Fibroblast of pulmonary artery (primary cell): ENCODE data around the gene SMPD1.

Experiments used
- DNase-seq: peaks from one replicate; pipeline ENCODE4 v3.0.0-alpha.2; 2010; ENCODE audit warnings: low read depth
- H3K4me3 ChIP-seq: replicated peaks from 2 replicates; pipeline ENCODE4 v1.5.1; 2011; ENCODE audit warnings: low read depth, mild to moderate bottlenecking, control low read depth, low read length, moderate library complexity
- TF ChIP-seq, protein P1 (sequence below): IDR thresholded peaks from 2 replicates; pipeline ENCODE4 v1.5.1; 2011; ENCODE audit warnings: mild to moderate bottlenecking, control low read depth, low read length, inconsistent platforms; ENCODE audit errors: missing control alignments

SMPD1 gene

DNA sequence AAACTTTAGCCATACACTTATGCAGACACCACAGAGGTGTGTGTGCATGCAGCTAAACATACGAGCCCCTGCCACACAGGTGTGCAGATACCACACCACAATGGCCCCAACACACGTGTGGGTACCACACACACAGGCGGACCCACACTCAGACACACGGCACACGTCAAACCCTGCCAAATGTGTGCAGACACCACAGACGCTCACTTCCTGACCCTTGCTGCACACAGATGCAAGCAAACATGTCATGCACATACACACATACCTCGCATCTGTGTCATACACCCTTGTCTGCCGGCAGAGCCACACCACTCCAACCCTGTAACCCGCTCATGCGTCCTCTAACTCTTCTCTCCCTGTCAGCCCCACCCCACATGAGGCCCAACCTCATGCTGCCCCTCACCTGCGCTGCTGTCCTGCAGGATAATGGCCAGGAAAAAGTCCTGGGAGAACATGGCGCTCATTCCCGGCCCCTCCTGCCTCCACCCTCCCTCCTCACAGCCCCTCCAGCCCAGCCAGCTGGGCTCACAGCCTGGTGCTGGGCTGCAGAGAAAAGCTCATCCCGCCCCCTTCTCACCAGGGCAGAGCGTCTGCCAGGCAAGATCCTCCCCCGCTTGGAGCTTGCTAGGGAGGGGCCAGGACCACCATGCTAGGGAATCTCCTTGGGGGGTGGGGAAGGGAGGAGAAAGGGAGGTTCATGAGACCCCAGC, 14.2 kb downstream of the SMPD1 start:
- TF ChIP-seq, protein P1, sequence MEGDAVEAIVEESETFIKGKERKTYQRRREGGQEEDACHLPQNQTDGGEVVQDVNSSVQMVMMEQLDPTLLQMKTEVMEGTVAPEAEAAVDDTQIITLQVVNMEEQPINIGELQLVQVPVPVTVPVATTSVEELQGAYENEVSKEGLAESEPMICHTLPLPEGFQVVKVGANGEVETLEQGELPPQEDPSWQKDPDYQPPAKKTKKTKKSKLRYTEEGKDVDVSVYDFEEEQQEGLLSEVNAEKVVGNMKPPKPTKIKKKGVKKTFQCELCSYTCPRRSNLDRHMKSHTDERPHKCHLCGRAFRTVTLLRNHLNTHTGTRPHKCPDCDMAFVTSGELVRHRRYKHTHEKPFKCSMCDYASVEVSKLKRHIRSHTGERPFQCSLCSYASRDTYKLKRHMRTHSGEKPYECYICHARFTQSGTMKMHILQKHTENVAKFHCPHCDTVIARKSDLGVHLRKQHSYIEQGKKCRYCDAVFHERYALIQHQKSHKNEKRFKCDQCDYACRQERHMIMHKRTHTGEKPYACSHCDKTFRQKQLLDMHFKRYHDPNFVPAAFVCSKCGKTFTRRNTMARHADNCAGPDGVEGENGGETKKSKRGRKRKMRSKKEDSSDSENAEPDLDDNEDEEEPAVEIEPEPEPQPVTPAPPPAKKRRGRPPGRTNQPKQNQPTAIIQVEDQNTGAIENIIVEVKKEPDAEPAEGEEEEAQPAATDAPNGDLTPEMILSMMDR, result no peak
- DNase-seq, result no peak
- no peak overlapping the region for H3K4me3 ChIP-seq

DNA sequence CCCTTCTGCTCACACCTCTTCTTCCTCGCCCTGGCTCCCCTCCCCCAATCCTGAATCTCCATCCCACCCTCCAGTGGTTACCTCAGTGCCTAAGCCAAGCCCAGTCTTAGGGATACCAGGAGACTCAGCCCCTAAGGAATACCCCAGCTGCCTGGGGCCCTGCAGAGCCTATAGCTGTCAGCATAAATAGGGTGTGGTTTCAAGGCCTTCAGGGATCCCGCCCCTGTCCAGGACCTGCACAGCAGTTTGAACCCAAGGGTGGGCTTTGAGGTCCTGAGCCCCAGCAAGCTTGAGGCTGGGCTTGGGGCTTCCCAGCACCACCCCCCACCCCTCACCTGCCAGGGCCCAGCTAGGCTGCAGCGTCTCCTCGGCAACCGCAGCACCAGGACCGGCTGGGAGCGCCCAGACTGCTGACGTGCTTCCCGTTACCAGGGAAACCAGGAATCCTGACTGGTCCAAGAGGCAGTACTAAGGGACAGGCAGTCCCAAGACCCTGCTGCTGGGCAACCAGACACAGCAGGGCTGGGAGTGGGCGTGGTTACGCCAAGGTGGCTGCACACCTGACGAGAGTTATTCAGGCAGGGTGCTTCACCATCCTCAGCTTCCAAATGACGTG, 14.9 kb downstream of the SMPD1 start:
- H3K4me3 ChIP-seq, result no peak overlapping the region
- DNase-seq, result peak; percentile 18

DNA sequence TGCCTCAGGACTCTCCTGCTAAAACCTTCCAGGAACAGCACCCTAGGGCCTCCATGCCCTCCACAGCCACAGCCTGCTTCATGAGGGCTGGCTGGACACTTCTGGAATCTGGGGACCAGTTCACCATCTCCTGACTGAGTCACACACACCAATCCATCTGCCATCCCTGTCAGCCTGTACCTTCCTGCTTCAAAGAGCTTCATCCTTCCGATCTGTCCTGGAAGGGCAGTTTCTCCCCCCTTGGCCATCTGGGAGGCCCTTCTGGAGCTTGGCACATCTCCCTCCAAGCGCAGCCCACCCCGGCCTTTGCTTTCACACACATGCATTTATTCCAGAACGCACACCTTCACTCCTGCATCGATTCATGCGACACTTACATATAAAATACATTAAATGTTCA, 15.6 kb downstream of the SMPD1 start:
- TF ChIP-seq, protein P1, result no peak
- no peak overlapping the region for H3K4me3 ChIP-seq
- DNase-seq, result no peak

More for the DNA sequence above, 14.9 kb downstream of the SMPD1 start:
- TF ChIP-seq, protein P1, result no peak

DNA sequence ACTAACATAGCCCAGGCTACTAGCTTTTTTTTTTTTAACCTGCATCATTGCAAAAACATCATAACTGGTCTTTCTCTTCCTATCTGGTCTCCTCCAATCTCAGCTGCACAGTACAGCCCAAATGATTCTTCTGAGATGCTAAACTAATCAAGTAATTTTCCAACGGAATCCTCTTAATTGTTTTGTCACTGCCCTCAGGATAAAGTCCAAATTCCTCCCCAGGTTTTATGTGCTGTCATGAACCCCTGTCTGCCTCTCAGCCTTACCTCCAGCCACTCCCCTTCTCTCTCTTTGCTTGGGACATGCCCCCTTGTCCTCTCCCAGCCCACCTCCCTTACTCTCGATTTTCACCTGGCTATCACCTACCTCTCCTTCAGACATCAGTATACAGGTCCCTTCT, 16.1 kb downstream of the SMPD1 start:
- no peak for DNase-seq

DNA sequence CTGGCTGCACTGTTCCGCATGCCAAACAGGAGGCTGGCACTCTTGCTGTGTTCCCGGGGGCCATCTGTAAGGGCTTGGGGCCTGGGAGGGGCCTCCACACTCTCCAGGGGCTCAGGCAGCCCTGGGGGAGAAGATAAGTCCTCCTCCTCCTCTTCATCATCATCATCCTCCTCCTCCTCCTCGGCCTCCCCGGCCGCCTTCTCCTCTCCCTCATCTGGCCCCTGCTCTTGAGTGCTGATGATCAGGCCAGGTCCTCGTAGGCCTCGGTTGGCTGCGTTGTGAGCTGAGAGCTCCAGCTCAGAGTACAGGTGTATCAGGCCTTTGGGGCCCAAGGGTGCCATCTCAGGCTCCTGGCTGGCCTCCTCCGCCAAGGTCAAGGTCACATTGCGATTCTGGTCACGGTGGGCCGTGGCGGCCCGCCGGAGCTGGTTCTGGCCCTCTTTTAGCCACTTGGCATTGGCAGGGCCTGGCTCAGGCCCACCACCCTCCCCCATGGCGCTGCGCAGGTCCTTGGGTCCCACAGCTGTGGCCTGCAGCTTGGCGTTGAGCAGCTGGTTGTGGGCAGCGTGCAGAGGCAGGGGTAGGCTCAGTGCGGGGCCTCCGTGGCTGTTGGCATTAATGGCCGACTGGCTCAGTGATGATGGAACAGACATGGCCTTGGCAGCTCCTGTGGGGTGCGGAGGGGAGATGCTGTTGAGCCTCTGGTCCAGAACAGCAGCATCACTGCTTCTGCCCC, 20.6 kb downstream of the SMPD1 start:
- no peak for DNase-seq
- no peak overlapping the region for H3K4me3 ChIP-seq
- TF ChIP-seq, protein P1, result no peak

More for the DNA sequence above, 16.1 kb downstream of the SMPD1 start:
- TF ChIP-seq, protein P1, result no peak
- no peak overlapping the region for H3K4me3 ChIP-seq

DNA sequence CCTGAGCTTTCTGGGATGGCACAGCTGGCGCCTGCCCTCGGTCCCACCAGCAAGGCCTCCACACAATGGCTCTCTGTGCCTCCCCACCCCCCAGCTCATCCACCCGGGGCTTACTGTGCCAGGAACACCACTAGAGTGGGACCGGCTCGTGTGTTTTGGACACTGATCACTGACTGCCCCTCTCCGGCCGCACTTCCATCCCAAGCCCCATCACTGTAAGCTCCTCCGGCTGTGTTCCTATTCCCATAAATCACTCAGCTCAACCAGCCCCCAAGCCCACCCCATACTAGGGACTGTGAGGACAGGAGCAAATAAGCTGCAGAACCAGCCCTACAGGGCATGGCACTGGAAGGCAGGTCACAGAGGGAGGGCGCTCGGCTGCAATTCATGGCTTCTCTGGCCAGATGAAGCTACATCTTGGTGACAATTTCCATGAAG, 21.3 kb downstream of the SMPD1 start:
- no peak overlapping the region for H3K4me3 ChIP-seq
- DNase-seq, result no peak
- TF ChIP-seq, protein P1, result no peak
